ENCODE results near the gene GPC5. TPM values are rescaled to one million over a fixed set of nuclear protein-coding genes. Genes with fewer than 3 reads are reported as not detected.

The GPC5 gene
- polyA plus RNA-seq, 2 of the 4 experiments (the other 2 are of a cell fraction) = not detected

DNA sequence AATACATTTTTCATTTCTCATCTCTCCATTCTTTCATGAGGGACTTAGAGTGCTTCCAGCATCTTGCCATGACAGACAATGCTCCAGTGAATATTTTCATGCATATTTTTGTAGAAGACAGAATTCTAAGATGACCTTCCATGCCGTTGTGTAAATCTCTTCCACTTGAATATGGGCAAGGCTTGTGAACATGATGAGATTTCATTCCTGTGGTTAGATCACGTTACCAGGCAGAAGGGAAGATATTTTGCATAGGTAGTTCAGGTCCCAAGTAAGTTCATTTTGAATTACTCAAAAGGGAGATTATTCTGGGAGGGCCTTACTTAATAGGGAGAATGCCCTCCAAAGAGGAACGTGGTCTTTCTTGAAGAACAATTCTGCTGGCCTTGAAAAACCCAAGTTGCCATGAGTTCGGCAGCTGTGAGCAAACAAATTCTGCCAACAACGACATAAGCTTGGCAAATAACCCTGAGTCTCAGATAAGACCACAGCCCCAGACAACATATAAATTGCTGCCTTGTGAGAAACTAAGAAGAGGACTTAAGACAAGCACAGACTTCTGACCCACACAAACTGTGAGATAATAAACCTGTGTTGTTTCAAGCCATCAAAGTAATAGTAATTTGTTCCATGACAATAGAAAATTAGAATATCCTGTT lies 1427.6 kb downstream of the GPC5 start:
- no peak for FAIRE-seq
- Histone ChIP-seq H3K4me3 (no peak overlapping the region), H3K4me2 (no peak overlapping the region), H3K4me1 (no peaks in the 10 kb centered on the region), H3K9me3 (no peaks in the 10 kb centered on the region), H3K27ac (no peak overlapping the region)
- no peak for ATAC-seq
- CTCF ChIA-PET = no interaction called here
- TF ChIP-seq KDM1A (IDR thresholded peaks at IDR 0.05; ENCODE audit: low read depth) = no peak
- TF ChIP-seq CBX8 (IDR thresholded peaks at IDR 0.05) = no peak
- TF ChIP-seq FOSB (CRISPR knock-in tag; IDR thresholded peaks at IDR 0.05) = no peak
- TF ChIP-seq, protein P1, sequence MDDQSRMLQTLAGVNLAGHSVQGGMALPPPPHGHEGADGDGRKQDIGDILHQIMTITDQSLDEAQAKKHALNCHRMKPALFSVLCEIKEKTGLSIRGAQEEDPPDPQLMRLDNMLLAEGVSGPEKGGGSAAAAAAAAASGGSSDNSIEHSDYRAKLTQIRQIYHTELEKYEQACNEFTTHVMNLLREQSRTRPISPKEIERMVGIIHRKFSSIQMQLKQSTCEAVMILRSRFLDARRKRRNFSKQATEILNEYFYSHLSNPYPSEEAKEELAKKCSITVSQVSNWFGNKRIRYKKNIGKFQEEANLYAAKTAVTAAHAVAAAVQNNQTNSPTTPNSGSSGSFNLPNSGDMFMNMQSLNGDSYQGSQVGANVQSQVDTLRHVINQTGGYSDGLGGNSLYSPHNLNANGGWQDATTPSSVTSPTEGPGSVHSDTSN (IDR thresholded peaks at IDR 0.05) = no peak
- TF ChIP-seq NPAS2 (CRISPR knock-in tag; IDR thresholded peaks at IDR 0.05; ENCODE audit: borderline replicate concordance) = no peak
- no peak for TF ChIP-seq ZC3H11A (IDR thresholded peaks at IDR 0.05)
- TF ChIP-seq ZFP36 (IDR thresholded peaks at IDR 0.05; ENCODE audit: borderline replicate concordance, partially characterized antibody) = no peak
- TF ChIP-seq NFE2L2 (conservative IDR thresholded peaks at IDR 0.05; ENCODE audit: low read length) = no peak
- no peak for TF ChIP-seq FOXS1 (CRISPR knock-in tag; IDR thresholded peaks at IDR 0.05)
- no peak for TF ChIP-seq CEBPB (IDR thresholded peaks at IDR 0.05)
- TF ChIP-seq EHMT2 (IDR thresholded peaks at IDR 0.05; ENCODE audit: low read depth) = no peak
- DNase-seq (ENCODE audit: low read depth in 1 of 2, low spot score in 1 of 2) = no peak
- POLR2A ChIA-PET = no interaction called here
- 4% methylated on average over 5 of the region's 5 CpGs for WGBS (ENCODE audit: missing lambda C conversion rate)

DNA sequence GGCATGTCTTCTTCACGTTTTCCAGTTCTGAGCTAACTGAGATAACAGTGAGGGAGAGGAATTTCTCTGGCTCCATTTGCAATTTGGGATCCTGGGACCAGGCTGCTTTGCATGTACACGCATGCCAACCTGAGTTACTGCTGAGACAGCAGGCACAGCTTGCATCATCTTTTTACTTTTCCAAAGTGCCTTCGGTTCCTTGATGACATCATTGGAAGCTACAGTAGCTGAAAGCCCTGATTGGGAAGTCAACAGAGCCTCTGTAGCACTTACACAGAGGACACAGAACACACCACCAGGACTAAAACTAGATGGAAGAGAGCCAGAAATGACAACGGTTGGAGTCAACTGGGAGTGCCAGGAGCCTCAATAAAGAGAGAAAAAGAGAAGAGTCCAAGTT lies 1429.1 kb downstream of the GPC5 start:
- no peak for FAIRE-seq
- Histone ChIP-seq H3K27ac (no peak overlapping the region), H3K4me2 (no peak overlapping the region), H3K9me3 (no peaks in the 10 kb centered on the region), H3K4me1 (no peaks in the 10 kb centered on the region), H3K4me3 (no peak overlapping the region)
- no peak for ATAC-seq
- ChIA-PET CTCF (no interaction called here), POLR2A (no interaction called here)
- DNase-seq (ENCODE audit: low read depth in 1 of 2, low spot score in 1 of 2) = no peak
- 0% methylated on average over 3 of the region's 4 CpGs for WGBS (ENCODE audit: missing lambda C conversion rate)
- TF ChIP-seq CBX8 (IDR thresholded peaks at IDR 0.05) (no peak), CEBPB (IDR thresholded peaks at IDR 0.05) (no peak), PHF8 (IDR thresholded peaks at IDR 0.05; ENCODE audit: borderline replicate concordance, low read depth) (no peak), RARB (CRISPR knock-in tag; IDR thresholded peaks at IDR 0.05) (no peak), GATA3 (IDR thresholded peaks at IDR 0.05; ENCODE audit: borderline replicate concordance) (no peak), ZSCAN20 (CRISPR knock-in tag; IDR thresholded peaks at IDR 0.05) (no peak), RNF2 (IDR thresholded peaks at IDR 0.05; ENCODE audit: borderline replicate concordance, low read depth) (no peak), KDM5A (IDR thresholded peaks at IDR 0.05) (no peak), NR3C1 (IDR thresholded peaks at IDR 0.05) (no peak), HEYL (CRISPR knock-in tag; IDR thresholded peaks at IDR 0.05) (no peak), ESRRA (IDR thresholded peaks at IDR 0.05; ENCODE audit: borderline replicate concordance, low read length) (no peak), RCOR1 (IDR thresholded peaks at IDR 0.05; ENCODE audit: low read depth, low read length) (no peak), ZNF302 (CRISPR knock-in tag; IDR thresholded peaks at IDR 0.05) (no peak), EHMT2 (IDR thresholded peaks at IDR 0.05; ENCODE audit: low read depth) (no peak), CHD2 (IDR thresholded peaks at IDR 0.05; ENCODE audit: low read length, partially characterized antibody) (no peak), POLR2A (IDR thresholded peaks at IDR 0.05; ENCODE audit: low read length) (no peak), CBX2 (IDR thresholded peaks at IDR 0.05; ENCODE audit: borderline replicate concordance, low read depth) (no peak)
- TF ChIP-seq, protein P2, sequence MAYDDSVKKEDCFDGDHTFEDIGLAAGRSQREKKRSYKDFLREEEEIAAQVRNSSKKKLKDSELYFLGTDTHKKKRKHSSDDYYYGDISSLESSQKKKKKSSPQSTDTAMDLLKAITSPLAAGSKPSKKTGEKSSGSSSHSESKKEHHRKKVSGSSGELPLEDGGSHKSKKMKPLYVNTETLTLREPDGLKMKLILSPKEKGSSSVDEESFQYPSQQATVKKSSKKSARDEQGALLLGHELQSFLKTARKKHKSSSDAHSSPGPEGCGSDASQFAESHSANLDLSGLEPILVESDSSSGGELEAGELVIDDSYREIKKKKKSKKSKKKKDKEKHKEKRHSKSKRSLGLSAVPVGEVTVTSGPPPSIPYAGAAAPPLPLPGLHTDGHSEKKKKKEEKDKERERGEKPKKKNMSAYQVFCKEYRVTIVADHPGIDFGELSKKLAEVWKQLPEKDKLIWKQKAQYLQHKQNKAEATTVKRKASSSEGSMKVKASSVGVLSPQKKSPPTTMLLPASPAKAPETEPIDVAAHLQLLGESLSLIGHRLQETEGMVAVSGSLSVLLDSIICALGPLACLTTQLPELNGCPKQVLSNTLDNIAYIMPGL (CRISPR knock-in tag; IDR thresholded peaks at IDR 0.05; ENCODE audit: borderline replicate concordance) = no peak
- TF ChIP-seq, protein P3, sequence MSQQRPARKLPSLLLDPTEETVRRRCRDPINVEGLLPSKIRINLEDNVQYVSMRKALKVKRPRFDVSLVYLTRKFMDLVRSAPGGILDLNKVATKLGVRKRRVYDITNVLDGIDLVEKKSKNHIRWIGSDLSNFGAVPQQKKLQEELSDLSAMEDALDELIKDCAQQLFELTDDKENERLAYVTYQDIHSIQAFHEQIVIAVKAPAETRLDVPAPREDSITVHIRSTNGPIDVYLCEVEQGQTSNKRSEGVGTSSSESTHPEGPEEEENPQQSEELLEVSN (IDR thresholded peaks at IDR 0.05; ENCODE audit: borderline replicate concordance, low read depth) = no peak

Measured in A549 (cell line).